Right atrium auricular region (tissue), 2 donors: ENCODE results near the gene PRKAG2. TPM values are rescaled to one million over a fixed set of nuclear protein-coding genes. Genes with fewer than 3 reads are reported as not detected.

Experiments
- DNase-seq: peaks from one replicate; pipeline ENCODE4 v3.0.0-alpha.2; 2019; ENCODE audit warnings: low spot score
- H3K27ac ChIP-seq, 2 donors: fragments of 200-600 bp; sonication (generic); 1 replicate in 1 of 2; 2 replicates in 1 of 2; pipeline ENCODE4 v1.5.1; 2016 to 2019
- H3K27me3 ChIP-seq, 2 donors: fragments of 200-600 bp; sonication (generic); one replicate each; pipeline versions ENCODE4 v1.5.1 to v1.6.0; 2017 to 2019
- H3K36me3 ChIP-seq: fragments of 200-600 bp; sonication (generic); one replicate; pipeline ENCODE4 v1.5.1; 2016
- H3K4me1 ChIP-seq, 2 donors: fragments of 200-600 bp; sonication (generic); one replicate each; pipeline versions ENCODE4 v1.5.1 to v1.6.0; 2017 to 2019
- H3K4me3 ChIP-seq, 2 donors: fragments of 200-600 bp; sonication (generic); 1 replicate in 1 of 2; 2 replicates in 1 of 2; pipeline ENCODE4 v1.5.1; 2017 to 2019; ENCODE audit warnings: mild to moderate bottlenecking in 1 of 2, moderate library complexity in 1 of 2
- H3K9me3 ChIP-seq, 2 donors: fragments of 200-600 bp; sonication (generic); one replicate each; pipeline ENCODE4 v1.5.1; 2019
- CTCF ChIP-seq, 2 donors: fragments of 200-600 bp; sonication (generic); IDR thresholded peaks; one replicate each; pipeline ENCODE4 v1.5.1; 2019; ENCODE audit warnings: antibody characterized with exemption in 2 of 2
- total RNA-seq, 2 donors: library from RNA; depleted of rRNA; stranded (reverse); fragments of >200 nt; gene quantifications; one replicate each; pipeline ENCODE4 v1.1.0, GENCODE V29; 2016

PRKAG2 gene
- total RNA-seq, 2 donors from 2014 or later, result 133 to 177 TPM

- no peak for DNase-seq
- peaks cover 0 to 23% of the 10 kb centered on the region in 2 donors for H3K4me1 ChIP-seq
- no peak overlapping the region for H3K27ac ChIP-seq
- H3K27me3 ChIP-seq, result no peaks in the 10 kb centered on the region
- no peaks in the 10 kb centered on the region for H3K9me3 ChIP-seq
- TF ChIP-seq CTCF (IDR thresholded peaks at IDR 0.05), result no peak
- no peak overlapping the region for H3K4me3 ChIP-seq
- no peaks in the 10 kb centered on the region for H3K36me3 ChIP-seq
These were observed 82.3 kb downstream of the PRKAG2 start for GRCh38 chr7:151794508-151795167.

GRCh38 chr7:151793991-151794507, 82.9 kb downstream of the PRKAG2 start:
- no peak for TF ChIP-seq CTCF (IDR thresholded peaks at IDR 0.05)
- H3K4me1 ChIP-seq, result peaks cover 0 to 23% of the 10 kb centered on the region in 2 donors
- DNase-seq, result no peak
- no peaks in the 10 kb centered on the region for H3K9me3 ChIP-seq
- H3K4me3 ChIP-seq, result no peak overlapping the region
- H3K27ac ChIP-seq, result peak overlapping the region in 1 of 2 donors; percentile 40
- no peaks in the 10 kb centered on the region for H3K27me3 ChIP-seq
- H3K36me3 ChIP-seq, result no peaks in the 10 kb centered on the region

- Histone ChIP-seq H3K36me3 (no peaks in the 10 kb centered on the region), H3K4me1 (peaks cover 0 to 23% of the 10 kb centered on the region in 2 donors), H3K9me3 (no peaks in the 10 kb centered on the region), H3K27ac (peak overlapping the region in 1 of 2 donors; percentile 40), H3K27me3 (no peaks in the 10 kb centered on the region), H3K4me3 (no peak overlapping the region)
- no peak for TF ChIP-seq CTCF (IDR thresholded peaks at IDR 0.05)
- peak; percentile 83 for DNase-seq
These were observed 83.4 kb downstream of the PRKAG2 start for GRCh38 chr7:151793531-151793951.

- H3K36me3 ChIP-seq, result no peaks in the 10 kb centered on the region
- no peak overlapping the region for H3K4me3 ChIP-seq
- DNase-seq, result no peak
- H3K4me1 ChIP-seq, result peaks cover 0 to 17% of the 10 kb centered on the region in 2 donors
- no peak overlapping the region for H3K27ac ChIP-seq
- H3K9me3 ChIP-seq, result no peaks in the 10 kb centered on the region
- H3K27me3 ChIP-seq, result no peaks in the 10 kb centered on the region
- no peak for TF ChIP-seq CTCF (IDR thresholded peaks at IDR 0.05)
These were observed 84.3 kb downstream of the PRKAG2 start for GRCh38 chr7:151792636-151793035.

GRCh38 chr7:151792086-151792485, 84.8 kb downstream of the PRKAG2 start:
- no peak overlapping the region for H3K27ac ChIP-seq
- H3K9me3 ChIP-seq, result no peaks in the 10 kb centered on the region
- H3K27me3 ChIP-seq, result no peaks in the 10 kb centered on the region
- no peak for TF ChIP-seq CTCF (IDR thresholded peaks at IDR 0.05)
- no peak overlapping the region for H3K4me3 ChIP-seq
- DNase-seq, result no peak
- H3K4me1 ChIP-seq, result peaks cover 0 to 12% of the 10 kb centered on the region in 2 donors
- no peaks in the 10 kb centered on the region for H3K36me3 ChIP-seq
